Measurements from ENCODE around the gene LIN52.
"Not testable (repeated sequence)": the region's sequence is repeated elsewhere in the genome, so short reads cannot be mapped to it uniquely, and the experiment has no call there.

LIN52 gene

DNA sequence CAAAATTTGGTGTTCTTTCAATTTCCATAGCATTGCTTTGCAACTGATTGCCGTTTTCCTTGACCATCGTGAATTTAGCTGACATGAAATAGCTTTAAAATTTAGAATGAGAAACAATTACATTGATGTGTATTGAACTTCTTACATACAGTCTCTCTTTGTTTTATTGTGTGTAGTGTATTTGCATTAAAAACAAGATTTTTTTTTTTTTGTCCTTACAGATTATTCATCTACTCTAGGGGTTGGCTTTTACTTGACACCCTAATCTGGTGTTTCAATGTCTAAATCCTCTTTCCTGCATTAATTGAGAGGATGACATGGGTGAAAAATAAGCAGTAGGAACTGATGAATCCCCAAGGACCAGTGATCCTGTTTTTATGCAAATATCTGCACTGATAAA is 20.6 kb downstream of the LIN52 start:
- no peak for DNase-seq (ENCODE audit: low read depth, low spot score)

DNA sequence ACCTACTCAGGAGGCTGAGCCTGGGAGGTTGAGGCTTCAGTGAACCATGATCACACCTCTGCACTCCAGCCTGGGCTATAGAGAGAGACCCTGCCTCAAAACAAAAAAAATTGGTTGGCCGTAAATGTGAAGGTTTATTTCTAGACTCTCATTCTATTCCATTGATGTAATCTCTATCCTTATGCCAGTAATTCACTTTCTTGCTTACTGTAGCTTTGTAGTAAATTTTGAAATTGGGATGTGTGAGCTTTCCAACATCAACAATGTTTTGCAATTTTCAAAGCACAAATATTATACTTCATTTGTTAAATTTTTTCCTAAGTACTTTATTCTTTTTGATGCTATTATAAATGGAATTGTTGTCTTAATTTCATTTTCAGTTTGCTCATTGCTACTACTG is 24.6 kb downstream of the LIN52 start:
- DNase-seq (ENCODE audit: low read depth, low spot score): no peak

DNA sequence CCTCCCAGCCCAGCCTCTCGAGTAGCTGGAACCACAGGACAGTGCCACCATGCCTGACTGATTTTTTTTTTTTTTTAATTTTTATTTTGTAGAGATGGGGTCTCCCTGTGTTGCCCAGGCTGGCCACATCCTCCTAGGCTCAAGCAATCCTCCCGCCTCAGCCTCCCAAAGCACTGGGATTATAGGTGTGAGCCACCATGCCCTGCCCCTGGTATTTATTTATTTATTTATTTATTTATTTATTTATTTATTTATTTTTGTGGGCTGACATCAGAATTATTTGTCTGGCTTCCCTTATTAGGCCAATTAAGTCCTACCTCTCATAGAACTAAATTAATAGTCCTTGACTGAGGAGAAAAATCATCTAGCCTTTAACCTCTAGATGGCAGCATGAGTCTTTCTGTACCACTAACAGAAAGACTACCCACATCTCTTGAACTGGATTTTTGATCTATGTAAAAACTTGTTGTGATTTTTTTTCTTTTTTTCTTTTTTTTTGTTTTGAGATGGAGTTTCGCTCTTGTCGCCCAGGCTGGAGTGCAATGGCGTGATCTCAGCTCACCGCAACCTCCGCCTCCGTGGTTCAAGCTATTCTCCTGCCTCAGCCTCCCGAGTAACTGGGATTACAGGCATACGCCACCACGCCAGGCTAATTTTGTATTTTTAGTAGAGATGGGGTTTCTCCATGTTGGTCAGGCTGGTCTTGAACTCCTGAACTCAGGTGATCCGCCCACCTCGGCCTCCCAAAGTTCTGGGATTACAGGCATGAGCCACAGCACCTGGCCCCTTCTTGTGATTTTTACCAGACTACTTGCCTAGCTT is 26.9 kb downstream of the LIN52 start:
- DNase-seq (ENCODE audit: low read depth, low spot score): peak; percentile 3

DNA sequence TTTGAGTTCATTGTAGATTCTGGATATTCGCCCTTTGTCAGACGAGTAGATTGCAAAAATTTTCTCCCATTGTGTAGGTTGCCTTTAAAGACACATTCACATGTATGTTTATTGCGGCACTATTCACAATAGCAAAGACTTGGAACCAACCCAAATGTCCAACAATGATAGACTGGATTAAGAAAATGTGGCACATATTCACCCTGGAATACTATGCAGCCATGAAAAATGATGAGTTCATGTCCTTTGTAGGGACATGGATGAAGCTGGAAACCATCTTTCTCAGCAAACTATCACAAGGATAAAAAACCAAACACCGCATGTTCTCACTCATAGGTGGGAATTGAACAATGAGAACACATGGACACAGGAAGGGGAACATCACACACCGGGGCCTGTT is 40.7 kb downstream of the LIN52 start:
- not testable (repeated sequence) for DNase-seq (ENCODE audit: low read depth, low spot score)

DNA sequence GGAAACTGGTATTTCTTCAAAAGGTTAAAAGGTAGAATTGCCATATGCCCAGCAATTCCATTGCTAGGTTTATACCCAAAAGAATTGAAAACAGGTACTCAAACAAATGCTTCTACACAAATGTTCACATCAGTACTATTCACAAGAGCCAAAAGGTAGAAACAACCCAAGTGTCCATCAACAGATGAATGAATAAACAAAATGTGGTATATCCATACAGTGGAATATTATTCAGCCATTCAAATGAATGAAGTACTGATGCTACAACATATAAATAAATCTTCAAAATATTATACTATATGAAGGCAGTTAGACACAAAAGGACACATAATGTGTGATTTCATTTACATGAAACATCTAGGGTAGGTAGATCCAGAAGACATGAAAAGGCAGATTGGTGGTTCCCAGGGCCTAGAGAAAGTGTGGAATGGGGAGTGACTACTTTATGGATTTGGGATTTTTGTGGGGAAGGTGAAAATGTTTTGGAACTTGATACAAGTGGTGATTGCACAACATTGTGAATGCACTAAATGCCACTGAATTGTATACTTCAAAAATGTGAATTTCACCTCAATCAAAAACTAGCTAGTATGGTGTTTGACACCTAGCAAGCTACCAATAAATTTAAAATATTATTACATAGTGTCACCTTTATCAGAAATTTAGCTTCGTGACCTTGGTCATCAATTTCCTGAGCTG is 41.7 kb downstream of the LIN52 start:
- no peak for DNase-seq (ENCODE audit: low read depth, low spot score)

DNA sequence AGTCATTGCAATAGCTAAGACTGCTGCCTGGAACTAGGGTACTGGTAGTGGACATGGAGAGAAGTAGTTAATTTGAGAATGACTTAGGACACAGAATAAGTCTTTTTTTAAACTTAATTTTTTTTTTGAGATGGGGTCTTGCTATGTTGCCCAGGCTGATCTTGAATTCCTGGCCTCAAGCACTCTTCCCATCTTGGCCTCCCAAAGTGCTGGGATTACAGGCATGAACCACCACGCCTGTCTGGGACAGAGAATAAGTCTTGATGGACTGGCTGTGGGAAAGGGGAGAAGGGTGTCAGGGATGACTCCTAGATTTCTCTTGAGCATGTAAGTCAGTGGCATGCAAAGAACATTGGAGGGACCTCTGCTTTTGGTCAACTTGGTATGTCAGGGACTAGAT is 42.9 kb downstream of the LIN52 start:
- no peak for DNase-seq (ENCODE audit: low read depth, low spot score)

DNA sequence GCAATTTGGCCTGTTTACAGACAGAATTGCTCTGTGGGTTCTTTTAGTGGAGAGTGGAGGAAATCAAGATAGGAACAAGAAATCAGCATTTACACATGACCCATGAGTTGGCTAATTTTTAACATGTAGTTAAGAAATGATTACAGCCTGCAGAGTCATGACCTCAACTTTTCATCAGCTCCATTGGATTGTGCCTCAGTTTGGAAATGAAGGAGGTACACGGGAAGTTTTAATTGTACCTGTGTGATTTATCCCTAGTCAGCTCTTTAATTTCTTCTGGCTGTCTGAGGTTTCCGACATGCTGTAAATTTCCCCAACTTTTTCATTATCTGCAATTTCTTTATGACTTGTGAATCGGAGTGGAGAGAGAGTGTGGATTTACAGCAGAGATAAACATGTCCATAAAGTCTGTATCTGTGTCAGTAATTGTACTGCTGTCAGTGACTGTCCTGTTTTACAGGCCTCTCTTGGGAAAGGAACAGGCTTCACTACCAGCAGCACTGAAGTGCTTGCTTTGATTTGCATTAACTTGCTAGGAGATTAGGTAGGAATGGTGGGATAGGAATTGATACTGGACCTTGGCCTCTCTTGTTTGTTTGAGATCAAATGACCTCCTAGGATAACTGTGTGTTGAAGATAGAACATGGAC is 49.2 kb downstream of the LIN52 start:
- DNase-seq (ENCODE audit: low read depth, low spot score): no peak

DNA sequence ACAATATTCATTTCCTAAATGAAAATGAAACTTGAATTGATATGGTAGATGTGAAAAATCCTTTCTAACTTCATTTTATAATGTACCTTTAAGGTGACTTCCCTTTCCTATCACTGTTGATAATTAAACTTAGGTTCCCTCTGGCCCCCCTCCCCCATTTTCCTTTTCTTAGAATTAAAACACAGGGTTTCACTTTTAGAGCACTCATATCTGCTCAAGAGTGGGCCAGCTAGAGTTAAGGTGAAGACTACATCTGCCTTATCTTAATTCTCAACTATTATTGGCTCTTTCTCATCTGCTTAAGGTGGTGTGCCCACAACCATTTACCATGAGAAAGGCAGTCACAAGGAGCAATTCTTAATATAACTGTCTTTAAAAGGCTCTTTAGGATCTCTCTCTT is 49.7 kb downstream of the LIN52 start:
- no peak for DNase-seq (ENCODE audit: low read depth, low spot score)

DNA sequence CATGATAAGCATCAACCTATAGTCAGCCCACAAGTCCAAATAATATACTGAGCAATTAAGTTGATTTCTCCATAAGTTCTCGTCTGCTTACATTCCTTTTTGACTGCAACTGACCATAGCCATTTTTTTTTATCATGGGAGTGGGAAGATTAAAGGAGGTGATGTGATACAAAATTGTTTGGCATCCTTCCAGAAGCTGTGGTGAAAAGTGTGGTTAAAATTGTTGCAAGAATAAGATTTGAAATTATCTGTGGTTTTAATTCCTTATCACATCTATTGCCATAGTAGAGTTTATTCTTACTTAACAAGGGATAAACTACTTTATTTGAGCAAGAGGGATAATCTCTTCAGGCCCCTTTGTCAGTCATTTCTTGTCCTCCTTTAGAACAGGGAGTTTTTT is 50.7 kb downstream of the LIN52 start:
- DNase-seq (ENCODE audit: low read depth, low spot score): no peak

DNA sequence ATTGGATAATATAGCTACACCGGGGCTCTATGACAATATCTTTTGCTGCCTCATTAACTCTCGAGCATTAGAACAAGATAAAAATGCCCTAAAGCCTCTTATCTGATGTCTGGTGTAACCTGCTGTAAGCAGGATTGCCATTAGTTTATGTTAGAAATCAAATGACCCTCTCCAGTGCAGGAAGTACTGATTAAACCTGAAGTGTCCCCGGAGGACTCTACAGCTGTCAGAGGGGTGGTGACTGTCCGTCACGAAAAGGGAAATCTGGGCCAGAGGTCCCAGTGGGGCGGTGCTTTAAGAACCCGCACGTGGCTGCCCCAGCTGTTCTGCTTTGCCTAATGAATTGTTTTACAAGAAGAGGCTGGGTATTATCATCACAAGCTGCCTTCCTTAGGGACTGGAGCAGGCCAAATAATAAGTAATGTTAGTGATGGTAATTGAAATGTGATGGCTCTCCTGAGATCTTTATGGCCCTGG is 55.7 kb downstream of the LIN52 start:
- no peak for DNase-seq (ENCODE audit: low read depth, low spot score)

DNA sequence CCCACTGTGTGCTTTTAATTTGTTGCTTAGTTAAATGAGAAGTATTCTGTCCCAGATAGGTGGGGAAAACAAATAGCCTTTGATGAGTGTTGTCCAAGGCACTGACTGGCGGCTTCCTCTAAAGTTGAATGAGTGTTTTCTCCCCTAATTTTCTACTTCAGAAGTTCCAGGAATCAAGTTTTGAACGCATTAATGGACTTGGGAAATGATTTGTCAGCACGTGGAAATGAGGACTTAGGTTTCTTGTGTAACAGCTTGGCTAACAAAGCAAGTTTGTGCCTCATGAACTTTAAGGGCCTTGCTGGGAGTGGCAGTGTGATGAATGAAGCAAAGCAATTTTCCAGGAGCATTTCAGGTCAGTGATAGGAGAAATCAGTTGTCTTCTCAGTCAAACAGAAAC is 56.9 kb downstream of the LIN52 start:
- no peak for DNase-seq (ENCODE audit: low read depth, low spot score)

DNA sequence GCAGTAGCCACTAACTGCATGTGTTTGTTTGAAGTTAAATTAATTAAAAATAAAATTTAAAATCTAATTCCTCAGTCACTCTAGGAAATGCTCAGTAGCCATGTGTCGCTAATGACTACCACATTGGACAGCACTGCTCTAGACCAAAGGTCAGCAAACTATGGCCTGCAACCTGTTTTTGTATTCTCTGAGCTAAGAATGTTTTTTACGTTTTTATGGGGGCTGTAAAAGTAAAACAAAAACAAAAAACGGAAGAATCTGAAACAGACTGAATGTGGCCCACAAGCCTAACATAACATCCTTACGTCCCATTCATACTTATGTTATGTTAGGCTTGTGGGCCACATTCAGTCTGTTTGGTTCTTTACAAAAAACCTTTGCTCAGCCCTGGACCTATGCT is 57.8 kb downstream of the LIN52 start:
- DNase-seq (ENCODE audit: low read depth, low spot score): no peak

DNA sequence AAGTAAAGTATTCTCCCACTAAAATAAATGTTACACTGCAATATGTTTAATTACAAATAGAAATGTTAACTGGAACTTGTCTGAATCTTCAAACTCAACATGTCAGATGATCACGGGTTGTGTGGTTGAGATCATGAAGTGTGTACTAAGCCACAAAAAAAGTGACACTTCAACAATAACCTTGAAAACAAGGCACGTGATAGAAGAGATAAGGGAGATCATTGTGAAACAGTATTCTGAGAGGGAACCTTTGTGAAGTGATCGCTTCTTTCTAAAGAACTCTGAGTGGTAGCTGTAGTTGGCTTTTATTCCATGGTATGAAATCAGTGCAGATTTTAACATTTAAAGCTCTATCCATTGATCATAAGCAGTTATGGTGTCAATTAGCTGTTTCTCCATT is 60.0 kb downstream of the LIN52 start:
- DNase-seq (ENCODE audit: low read depth, low spot score): no peak

DNA sequence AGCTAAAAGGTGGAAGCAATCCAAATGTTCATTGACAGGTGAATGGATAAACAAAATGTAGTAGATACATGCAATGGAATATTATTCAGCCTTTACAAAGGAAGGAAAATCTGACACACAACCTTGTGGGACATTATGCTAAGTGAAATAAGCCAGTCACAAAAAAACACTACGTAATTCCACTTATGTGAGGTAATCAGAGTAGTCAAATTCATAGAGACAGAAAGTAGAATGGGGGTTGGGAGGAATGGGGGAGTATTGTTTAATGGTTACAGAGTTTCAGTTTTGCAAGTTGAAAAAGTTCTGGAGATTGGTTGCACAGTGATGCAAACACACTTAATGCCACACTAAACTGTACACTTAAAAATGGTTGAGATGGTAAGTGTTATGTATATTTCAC is 62.8 kb downstream of the LIN52 start:
- DNase-seq (ENCODE audit: low read depth, low spot score): no peak

DNA sequence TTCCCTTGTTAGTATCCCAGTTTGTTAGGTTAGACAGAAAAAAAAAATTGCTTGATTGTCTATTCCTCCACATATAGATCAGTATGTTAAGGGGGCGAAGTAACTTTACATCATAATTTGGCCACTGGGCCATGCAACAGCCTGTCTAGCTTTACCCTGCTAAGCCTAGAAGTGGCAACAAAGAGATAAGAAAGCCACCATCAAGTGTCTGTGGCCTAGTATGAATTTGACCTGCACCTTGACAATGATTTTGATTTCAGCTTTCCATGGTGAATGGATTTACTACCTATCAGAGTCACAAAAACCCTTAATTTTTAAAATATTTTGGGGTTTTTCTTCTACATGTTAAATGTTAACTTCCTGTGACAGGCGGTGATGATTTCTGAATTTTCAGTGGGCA is 63.9 kb downstream of the LIN52 start:
- DNase-seq (ENCODE audit: low read depth, low spot score): no peak

DNA sequence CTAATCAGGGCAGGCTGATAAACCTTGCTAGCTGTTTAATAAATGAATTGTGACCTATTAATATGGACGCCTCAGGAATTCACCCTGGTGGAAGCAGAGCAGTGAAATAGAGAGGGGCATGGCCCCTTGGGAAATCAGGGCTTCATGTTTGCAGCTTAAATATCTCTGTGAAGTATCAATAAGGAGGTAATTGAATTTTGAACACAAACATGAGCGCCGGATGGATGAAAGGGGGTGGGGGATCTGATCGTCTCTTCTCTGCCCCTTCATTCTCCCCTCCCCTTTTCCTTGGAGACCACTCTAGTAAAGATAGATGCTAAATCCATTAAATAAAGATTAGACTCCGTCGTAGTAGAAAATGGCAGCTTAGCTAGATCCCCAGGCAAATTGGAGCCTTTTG is 70.5 kb downstream of the LIN52 start:
- DNase-seq (ENCODE audit: low read depth, low spot score): no peak

DNA sequence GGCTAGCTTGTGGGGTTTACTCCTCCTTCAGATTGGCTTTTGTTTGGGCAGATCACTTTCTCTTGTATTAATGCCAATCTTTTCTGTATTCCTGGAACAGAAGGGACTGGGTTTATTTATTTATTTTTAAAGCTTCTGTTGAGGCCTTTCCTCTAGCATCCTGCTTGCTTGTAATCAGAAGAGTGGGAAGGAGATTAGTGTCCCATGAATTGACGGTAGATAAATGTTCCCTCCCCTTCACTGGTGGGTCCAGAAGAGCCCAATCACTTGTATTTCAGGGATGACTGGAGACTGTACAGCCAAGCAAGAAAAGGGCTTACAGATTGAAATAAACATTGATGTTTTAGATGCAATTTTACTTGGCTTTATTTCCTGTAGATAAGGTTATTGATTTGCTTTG is 71.0 kb downstream of the LIN52 start:
- DNase-seq (ENCODE audit: low read depth, low spot score): no peak

DNA sequence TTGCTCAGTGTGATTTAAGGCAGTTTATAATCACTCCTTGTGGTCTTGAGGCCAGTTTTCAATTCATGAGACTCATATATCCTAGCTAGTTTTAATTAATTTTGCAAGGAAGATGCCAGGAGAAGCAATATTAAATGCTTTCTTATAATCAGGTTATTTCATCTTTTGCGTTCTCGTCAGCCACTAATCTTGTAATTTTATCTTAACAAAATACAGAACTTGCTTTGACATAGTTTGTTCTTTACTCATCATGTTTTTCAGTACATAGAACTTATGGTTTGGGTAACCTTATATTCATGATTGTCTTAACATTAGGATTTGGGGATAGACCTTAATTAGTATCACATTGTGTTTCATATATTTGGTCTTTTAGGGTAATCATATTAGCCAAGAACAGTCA is 76.0 kb downstream of the LIN52 start:
- no peak for DNase-seq (ENCODE audit: low read depth, low spot score)

DNA sequence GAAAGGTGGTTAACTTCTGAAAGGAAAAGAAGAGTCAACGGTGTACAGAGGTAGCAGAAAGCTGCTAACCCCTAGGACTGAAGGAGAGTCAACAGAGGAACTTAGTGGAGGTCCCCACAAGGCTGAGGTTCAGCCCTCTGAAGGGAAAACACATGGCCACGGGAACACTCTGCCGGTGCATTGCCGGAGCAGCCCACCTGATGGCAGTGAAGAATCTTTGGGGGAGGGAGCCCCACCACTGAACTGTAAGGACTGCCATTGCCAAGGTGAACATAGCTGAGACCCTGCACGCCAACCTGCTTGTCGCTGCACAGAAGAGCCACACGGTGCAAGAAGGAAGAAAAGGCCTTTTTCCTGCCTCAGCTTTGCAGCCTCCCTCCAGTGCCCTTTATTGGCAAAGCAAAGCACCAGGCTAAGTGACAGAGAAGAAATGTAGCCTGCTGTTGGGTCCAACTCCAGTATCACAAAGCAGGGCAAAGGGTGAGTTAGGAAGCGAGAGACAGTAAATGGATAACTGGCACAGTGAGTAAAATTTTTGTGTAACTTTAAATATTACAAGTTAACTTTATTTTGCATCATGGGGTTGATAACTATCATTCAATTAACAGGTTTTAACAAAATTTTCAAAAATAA is 76.9 kb downstream of the LIN52 start:
- DNase-seq (ENCODE audit: low read depth, low spot score): no peak

DNA sequence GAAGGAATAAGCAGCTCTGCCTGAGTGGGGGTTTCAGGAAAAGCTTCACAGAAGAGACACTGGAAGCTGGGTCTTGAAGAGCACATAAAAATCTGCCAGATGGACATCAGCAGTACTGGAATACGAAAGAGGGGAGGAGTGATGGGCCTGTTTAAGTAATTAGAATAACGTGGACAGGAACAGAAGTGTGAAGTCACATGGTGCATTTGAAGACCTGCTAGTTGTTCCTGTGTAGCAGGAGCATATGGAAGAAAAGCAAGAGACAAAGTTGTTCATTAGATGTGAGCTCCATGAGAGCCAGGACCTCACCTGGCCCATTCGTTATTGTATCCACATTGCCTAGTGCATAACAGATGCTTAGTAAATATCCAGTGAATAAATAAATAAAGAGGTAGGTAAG is 85.2 kb downstream of the LIN52 start:
- no peak for DNase-seq (ENCODE audit: low read depth, low spot score)

DNA sequence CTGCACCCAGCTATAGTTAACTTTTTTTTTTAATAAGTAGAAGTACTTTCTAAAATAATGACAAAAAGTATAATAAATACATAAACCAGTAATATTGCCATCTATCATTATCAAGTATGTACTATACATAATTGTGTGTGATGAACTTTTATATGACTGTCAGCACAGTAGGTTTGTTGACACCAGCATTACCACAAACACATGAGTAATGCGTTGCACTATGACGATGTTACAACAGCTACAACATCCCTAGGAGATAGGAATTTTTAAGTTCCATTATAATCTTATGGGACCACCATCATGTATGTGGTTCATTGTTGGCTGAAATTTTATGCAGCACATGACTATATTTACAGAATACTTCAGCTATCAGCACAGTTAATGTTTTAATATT is 91.6 kb downstream of the LIN52 start:
- DNase-seq (ENCODE audit: low read depth, low spot score): no peak

DNA sequence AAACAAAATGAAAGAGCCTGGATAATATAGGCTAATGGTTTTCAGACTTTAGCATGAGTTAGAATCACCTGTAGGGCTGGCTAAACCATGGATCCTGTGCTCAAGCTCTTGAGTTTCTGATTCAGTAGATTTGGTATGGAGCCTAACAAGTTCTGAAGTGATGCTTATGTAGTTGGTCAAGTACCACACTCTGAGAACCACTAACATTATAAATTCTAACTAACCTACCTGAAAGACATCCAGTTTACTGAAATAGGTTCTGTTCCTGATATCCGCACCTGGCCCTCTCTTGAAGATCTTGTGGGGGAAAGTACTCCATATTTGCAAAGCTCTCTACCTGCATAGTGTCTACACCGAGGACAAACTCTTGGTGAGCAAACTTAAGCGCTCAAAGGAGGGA is 95.1 kb downstream of the LIN52 start:
- no peak for DNase-seq (ENCODE audit: low read depth, low spot score)
